GM12891 (cell line): ENCODE measurements around the gene TXNRD1.

Experiments used
- DNase-seq: peaks from one replicate; pipeline ENCODE4 v3.0.0; 2011; ENCODE audit warnings: low spot score; ENCODE audit not compliant: insufficient read length
- FAIRE-seq: peaks from 2 replicates; lab custom pipeline; 2011; peaks lifted over from hg19 to GRCh38; lab: Jason Lieb, UNC
- PAX5 ChIP-seq: IDR thresholded peaks from 2 replicates; pipeline ENCODE4 v1.6.1; 2011; ENCODE audit warnings: low read length, moderate library complexity, mild to moderate bottlenecking; ENCODE audit not compliant: insufficient read depth, severe bottlenecking
- POLR2A ChIP-seq: IDR thresholded peaks from 2 replicates; pipeline ENCODE4 v1.6.1; 2011; ENCODE audit warnings: low read depth, low read length, control low read depth
- POLR2AphosphoS5 ChIP-seq: IDR thresholded peaks from 2 replicates; pipeline ENCODE4 v1.6.1; 2011; ENCODE audit warnings: low read depth, low read length, control low read depth
- POU2F2 ChIP-seq: IDR thresholded peaks from 2 replicates; pipeline ENCODE4 v1.6.1; 2011; ENCODE audit warnings: low read depth, mild to moderate bottlenecking, control low read depth, low read length, moderate library complexity
- SPI1 ChIP-seq: IDR thresholded peaks from 2 replicates; pipeline ENCODE4 v1.6.1; 2011; ENCODE audit warnings: low read depth, low read length, control low read depth
- TAF1 ChIP-seq: IDR thresholded peaks from 2 replicates; pipeline ENCODE4 v1.6.1; 2011; ENCODE audit warnings: low read depth, low read length, control low read depth

TXNRD1 gene

GRCh38 chr12:104237930-104238329, 22.4 kb downstream of the TXNRD1 start:
- TF ChIP-seq POU2F2, result no peak
- no peak for TF ChIP-seq POLR2AphosphoS5
- TF ChIP-seq POLR2A, result no peak
- DNase-seq, result no peak
- no peak for FAIRE-seq

DNA sequence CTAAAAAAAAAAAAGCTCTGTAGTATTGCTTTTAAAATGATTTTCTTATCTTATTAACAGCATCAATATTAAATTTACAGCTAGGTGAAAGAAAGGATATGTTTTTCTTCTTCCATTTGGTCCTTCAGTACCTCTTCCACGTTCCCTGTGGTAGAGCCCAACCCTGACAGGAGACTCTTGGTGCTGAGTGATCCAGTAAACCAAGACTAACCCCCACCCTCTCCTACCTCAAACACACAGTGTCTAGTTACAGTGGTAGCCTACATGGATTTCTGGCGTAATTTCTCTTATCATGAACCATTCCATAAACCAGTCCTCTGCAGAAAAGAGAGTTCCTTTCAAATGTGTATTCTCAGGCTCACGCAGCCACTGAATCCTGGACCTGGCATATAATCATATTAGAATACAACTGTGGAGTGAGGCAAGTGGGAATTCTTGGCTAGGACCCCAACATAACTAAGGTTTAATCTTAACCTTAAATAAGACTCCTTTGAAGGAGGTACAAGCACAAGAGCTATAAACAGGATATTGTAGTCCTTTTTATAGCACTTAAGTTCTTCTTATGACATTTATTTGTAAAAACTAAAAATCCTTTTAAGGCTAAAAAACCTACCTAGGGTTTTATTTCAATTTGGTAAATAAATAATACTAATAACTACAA, 27.1 kb downstream of the TXNRD1 start:
- TF ChIP-seq SPI1 (no peak), TAF1 (no peak), POU2F2 (no peak), POLR2AphosphoS5 (no peak), POLR2A (no peak), PAX5 (no peak)
- FAIRE-seq, result no peak
- DNase-seq, result no peak

GRCh38 chr12:104243551-104243950, 28.0 kb downstream of the TXNRD1 start:
- no peak for DNase-seq
- TF ChIP-seq POLR2A (no peak), POU2F2 (no peak), POLR2AphosphoS5 (no peak), TAF1 (no peak), PAX5 (no peak), SPI1 (no peak)
- FAIRE-seq, result no peak

- FAIRE-seq (no peak), DNase-seq (no peak)
- no peak for TF ChIP-seq TAF1
- TF ChIP-seq SPI1, result no peak
- no peak for TF ChIP-seq POLR2A
- TF ChIP-seq POU2F2, result no peak
- TF ChIP-seq POLR2AphosphoS5, result no peak
- no peak for TF ChIP-seq PAX5
Measured at GRCh38 chr12:104243971-104244370, 28.4 kb downstream of the TXNRD1 start.

DNA sequence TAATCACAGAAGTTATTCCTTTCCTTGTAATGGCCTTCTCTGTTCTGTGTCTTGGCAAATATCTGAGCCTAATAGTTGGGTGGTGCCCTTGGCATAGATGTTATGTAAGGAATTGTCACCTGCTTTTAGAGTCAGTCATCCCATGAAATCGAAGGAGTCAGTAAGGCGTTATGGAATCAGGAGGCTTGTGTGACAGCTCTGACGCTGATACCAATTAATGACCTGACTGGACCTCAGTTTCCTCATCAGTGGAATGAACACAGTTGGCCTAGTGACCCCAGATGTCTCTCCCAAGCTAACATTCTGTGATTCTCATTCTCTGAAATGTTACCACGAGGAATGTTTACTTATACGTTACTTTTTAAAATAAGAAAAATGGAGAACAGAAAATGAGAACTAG, 32.1 kb downstream of the TXNRD1 start:
- DNase-seq, result no peak
- TF ChIP-seq POU2F2 (no peak), PAX5 (no peak), SPI1 (no peak), POLR2AphosphoS5 (no peak), POLR2A (no peak), TAF1 (no peak)
- no peak for FAIRE-seq

GRCh38 chr12:104248444-104248843, 32.9 kb downstream of the TXNRD1 start:
- FAIRE-seq (no peak), DNase-seq (no peak)
- TF ChIP-seq PAX5 (no peak), TAF1 (no peak), POLR2A (no peak), SPI1 (no peak), POLR2AphosphoS5 (no peak), POU2F2 (no peak)

GRCh38 chr12:104249017-104249416, 33.4 kb downstream of the TXNRD1 start:
- TF ChIP-seq POLR2AphosphoS5 (no peak), POLR2A (no peak), PAX5 (no peak), SPI1 (no peak), TAF1 (no peak), POU2F2 (no peak)

DNA sequence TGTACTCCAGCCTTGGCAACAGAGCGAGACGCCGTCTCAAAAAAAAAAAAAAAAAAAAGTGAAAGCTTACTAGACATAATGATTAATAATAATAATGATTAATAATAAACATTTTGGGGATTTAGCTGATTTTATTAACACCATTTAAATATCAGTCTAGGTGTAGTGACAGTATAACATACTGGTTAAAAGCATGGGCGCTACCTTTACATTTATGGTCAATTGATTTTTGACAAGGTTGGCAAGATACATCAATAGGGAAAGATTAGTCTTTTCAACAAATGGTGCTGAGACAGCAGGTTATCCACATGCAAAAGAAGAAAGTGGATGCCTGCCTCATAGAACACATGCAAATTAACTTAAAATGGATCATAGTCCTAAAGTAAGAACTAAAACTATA, 34.3 kb downstream of the TXNRD1 start:
- TF ChIP-seq TAF1, result no peak
- TF ChIP-seq POU2F2, result no peak
- TF ChIP-seq SPI1, result no peak
- no peak for TF ChIP-seq PAX5
- no peak for TF ChIP-seq POLR2AphosphoS5
- no peak for TF ChIP-seq POLR2A
- FAIRE-seq, result no peak
- DNase-seq, result no peak

More at GRCh38 chr12:104249017-104249416, 33.4 kb downstream of the TXNRD1 start:
- FAIRE-seq, result no peak
- DNase-seq, result no peak

DNA sequence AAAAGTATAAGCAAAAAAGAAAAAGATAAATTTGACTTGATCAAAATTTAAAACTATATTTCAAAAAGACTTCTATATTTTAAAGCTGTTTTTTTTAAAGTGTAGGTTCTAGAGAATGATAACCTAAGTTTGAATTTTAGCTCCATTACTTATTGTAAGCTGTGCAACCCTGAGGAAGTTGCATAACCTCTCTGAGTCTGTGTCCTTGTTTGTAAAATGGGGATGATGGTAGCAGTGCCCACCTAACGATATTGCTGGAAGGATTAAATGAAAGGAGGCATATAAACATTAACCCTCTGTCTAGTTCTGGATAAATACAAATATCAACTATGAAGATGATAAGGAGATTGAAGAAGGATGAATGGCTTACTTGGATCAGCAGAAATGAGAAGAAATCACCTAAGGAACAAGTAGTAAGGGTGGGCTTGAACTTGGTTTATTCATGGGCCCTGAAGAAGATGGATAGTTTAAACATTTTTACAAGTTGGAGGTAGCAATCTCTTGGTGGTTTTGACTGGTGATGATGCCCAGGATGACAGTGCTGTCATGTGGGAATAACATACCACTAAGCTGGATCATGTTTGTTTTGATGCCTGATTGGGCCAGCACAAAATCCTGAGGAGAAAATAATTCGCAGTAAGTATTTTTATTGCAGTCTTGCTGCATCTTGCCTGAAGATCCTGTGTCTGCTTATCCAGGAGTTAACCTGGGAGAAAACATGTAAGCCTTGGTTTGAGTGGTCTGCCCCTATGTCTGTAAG, 35.0 kb downstream of the TXNRD1 start:
- no peak for DNase-seq
- no peak for FAIRE-seq
- TF ChIP-seq TAF1 (no peak), PAX5 (no peak), POLR2A (no peak), SPI1 (no peak), POLR2AphosphoS5 (no peak), POU2F2 (no peak)
